Cardiac muscle cell (in vitro differentiated cells and primary cell): ENCODE data around the gene MUC6. TPM values are rescaled to one million over a fixed set of nuclear protein-coding genes. Genes with fewer than 3 reads are reported as not detected.

Source experiments
- DNase-seq, 2 donors: peaks; one replicate each; pipeline versions ENCODE4 v3.0.0 to v3.0.0-alpha.2; 2010 to 2017; ENCODE audit warnings: low read depth in 1 of 2, low spot score in 1 of 2
- H3K27ac ChIP-seq: fragments of 200-600 bp; sonication (generic); 2 replicates; pipeline ENCODE4 v1.5.1; 2016
- H3K27me3 ChIP-seq: fragments of 200-600 bp; sonication (generic); 2 replicates; pipeline ENCODE4 v1.6.0; 2016; ENCODE audit warnings: control low read depth
- H3K36me3 ChIP-seq: fragments of 200-600 bp; sonication (generic); 2 replicates; pipeline ENCODE4 v1.5.1; 2016; ENCODE audit warnings: control low read depth
- H3K4me1 ChIP-seq: fragments of 200-600 bp; sonication (generic); 2 replicates; pipeline ENCODE4 v1.8.1; 2017; ENCODE audit warnings: low read depth, mild to moderate bottlenecking, mixed run types
- H3K4me3 ChIP-seq: fragments of 200-600 bp; sonication (generic); 2 replicates; pipeline ENCODE4 v1.5.1; 2016; ENCODE audit warnings: mild to moderate bottlenecking
- H3K9me3 ChIP-seq: fragments of 200-600 bp; sonication (generic); 2 replicates; pipeline ENCODE4 v1.5.1; 2017; ENCODE audit warnings: low read depth, mild to moderate bottlenecking, control low read depth
- CTCF ChIP-seq: IDR thresholded peaks from 2 replicates; pipeline ENCODE4 v1.5.1; 2012; ENCODE audit warnings: low read depth, mild to moderate bottlenecking, low read length
- polyA plus RNA-seq: library from polyadenylated mRNA; unstranded; fragments of >200 nt; fragmentation: Nextera tagmentation; extraction: Ambion mirVana; gene quantifications from 2 replicates; pipeline ENCODE4 v1.2.1, GENCODE V29; 2016
- total RNA-seq: library from RNA; depleted of rRNA; stranded (reverse); fragments of >200 nt; gene quantifications from 2 replicates; pipeline ENCODE4 v1.2.3, GENCODE V29; 2016

The MUC6 gene
- total and polyA plus RNA-seq, 2 experiments from 2014 or later, result not detected

GRCh38 chr11:1006762-1007161, 29.8 kb downstream of the MUC6 start:
- no peak for DNase-seq
- H3K36me3 ChIP-seq, result peaks cover 22% of the 10 kb centered on the region
- no peaks in the 10 kb centered on the region for H3K4me1 ChIP-seq
- H3K9me3 ChIP-seq, result no peaks in the 10 kb centered on the region
- H3K27me3 ChIP-seq, result no peaks in the 10 kb centered on the region
- no peak overlapping the region for H3K4me3 ChIP-seq
- peak overlapping the region; percentile 55 for H3K27ac ChIP-seq
- no peak for TF ChIP-seq CTCF

- peaks cover 20% of the 10 kb centered on the region for H3K36me3 ChIP-seq
Observed at GRCh38 chr11:1005928-1006327, 30.6 kb downstream of the MUC6 start.

GRCh38 chr11:1003159-1003558, 33.4 kb downstream of the MUC6 start:
- no peak overlapping the region for H3K27ac ChIP-seq
- no peak overlapping the region for H3K4me3 ChIP-seq
- TF ChIP-seq CTCF, result no peak

More at GRCh38 chr11:1005928-1006327, 30.6 kb downstream of the MUC6 start:
- Histone ChIP-seq H3K4me3 (no peak overlapping the region), H3K9me3 (no peaks in the 10 kb centered on the region), H3K27ac (peak overlapping the region; percentile 55), H3K27me3 (no peaks in the 10 kb centered on the region), H3K4me1 (no peaks in the 10 kb centered on the region)
- DNase-seq, result no peak
- no peak for TF ChIP-seq CTCF

GRCh38 chr11:1002406-1002984, 34.0 kb downstream of the MUC6 start:
- no peak for TF ChIP-seq CTCF
- H3K27me3 ChIP-seq, result no peaks in the 10 kb centered on the region
- no peak overlapping the region for H3K27ac ChIP-seq
- DNase-seq, result no peak
- no peak overlapping the region for H3K4me3 ChIP-seq
- no peaks in the 10 kb centered on the region for H3K9me3 ChIP-seq
- no peaks in the 10 kb centered on the region for H3K4me1 ChIP-seq
- peaks cover 14% of the 10 kb centered on the region for H3K36me3 ChIP-seq

More at GRCh38 chr11:1003159-1003558, 33.4 kb downstream of the MUC6 start:
- Histone ChIP-seq H3K27me3 (no peaks in the 10 kb centered on the region), H3K36me3 (peaks cover 14% of the 10 kb centered on the region), H3K9me3 (no peaks in the 10 kb centered on the region), H3K4me1 (no peaks in the 10 kb centered on the region)
- DNase-seq, result no peak

- no peak for TF ChIP-seq CTCF
- Histone ChIP-seq H3K27me3 (no peaks in the 10 kb centered on the region), H3K4me1 (no peaks in the 10 kb centered on the region), H3K27ac (no peak overlapping the region), H3K36me3 (peaks cover 14% of the 10 kb centered on the region), H3K9me3 (no peaks in the 10 kb centered on the region), H3K4me3 (no peak overlapping the region)
- DNase-seq, result no peak
Observed at GRCh38 chr11:1001617-1002405, 34.7 kb downstream of the MUC6 start.
